HG02852 (cell line): ENCODE data around the gene MBD3.
"Not testable (repeated sequence)": the region's sequence is repeated elsewhere in the genome, so short reads cannot be mapped to it uniquely, and the experiment has no call there.

Experiments used
- ATAC-seq: cut with Tn5 transposase; IDR thresholded peaks from one replicate; pipeline ENCODE4 v1.9.1; 2021; ENCODE audit warnings: mild to moderate bottlenecking, moderate library complexity; ENCODE audit not compliant: unreplicated experiment

The MBD3 gene

DNA sequence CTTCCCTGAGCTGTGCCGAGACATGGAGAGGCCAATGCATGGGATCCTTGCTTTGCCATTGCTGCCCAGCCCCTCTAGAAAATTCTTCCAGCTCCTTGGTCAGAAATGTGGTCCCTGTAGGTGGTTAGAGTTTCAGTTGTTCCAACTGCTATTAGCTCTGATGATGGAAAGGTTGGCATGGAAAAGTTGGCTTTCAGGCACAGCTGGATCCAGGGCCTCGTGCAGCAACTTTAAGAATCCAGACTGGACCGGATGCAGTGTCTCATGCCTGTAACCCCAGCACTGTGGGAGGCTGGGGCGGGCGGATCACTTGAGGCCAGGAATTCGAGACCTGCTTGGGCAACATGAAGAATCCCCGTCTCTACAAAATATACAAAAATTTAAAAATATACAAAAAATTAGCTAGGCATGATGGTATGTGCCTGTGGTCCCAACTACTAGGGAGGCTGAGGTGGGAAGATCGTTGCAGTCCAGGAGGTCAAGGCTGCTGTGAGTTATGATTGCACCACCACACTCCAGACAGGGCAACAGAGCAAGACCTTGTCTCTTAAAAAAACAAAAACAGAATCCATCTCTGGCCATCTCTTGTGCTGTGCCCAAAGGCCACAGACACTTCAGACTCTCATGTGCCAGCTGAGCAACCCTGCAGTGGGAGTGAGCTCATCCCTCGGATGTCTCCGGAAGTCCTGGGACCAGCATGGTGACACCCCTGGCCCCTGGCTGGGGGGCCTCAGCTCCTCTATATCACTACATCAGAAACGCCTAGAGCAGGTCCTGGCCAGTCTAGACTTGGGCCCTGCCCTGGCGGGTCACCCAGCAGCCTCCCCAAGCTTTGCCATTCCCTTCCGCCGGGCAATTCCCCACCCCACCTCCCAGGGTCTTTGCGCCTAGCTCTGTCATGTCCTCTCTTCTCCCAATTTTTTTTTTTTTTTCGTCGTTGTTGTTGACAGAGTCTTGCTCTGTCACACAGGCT lies 41.3 kb downstream of the MBD3 start:
- no peak for ATAC-seq

DNA sequence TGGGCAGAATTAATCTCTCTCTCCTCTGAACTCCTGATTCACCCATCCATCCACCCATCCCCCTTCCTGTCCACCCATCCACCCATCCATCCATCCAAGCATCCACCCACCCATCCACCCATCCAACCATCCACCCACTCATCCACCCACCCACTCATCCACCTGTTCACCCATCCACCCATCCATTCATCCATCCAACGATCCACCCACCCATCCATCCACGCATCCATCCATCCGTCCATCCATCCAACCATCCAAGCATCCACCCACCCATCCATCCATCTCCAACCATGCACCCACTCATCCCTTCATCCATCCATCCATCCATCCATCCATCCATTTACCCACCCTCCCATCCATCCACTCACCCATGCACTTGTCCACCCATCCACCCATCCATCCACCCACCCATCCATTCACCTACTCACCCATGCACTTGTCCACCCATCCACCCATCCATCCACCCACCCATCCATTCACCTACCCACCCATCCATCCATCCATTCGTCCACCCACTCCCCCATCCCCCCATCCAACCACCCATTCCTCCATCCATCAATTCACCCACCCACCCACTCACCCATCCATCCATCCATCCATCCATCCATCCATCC lies 43.2 kb downstream of the MBD3 start:
- no peak for ATAC-seq

DNA sequence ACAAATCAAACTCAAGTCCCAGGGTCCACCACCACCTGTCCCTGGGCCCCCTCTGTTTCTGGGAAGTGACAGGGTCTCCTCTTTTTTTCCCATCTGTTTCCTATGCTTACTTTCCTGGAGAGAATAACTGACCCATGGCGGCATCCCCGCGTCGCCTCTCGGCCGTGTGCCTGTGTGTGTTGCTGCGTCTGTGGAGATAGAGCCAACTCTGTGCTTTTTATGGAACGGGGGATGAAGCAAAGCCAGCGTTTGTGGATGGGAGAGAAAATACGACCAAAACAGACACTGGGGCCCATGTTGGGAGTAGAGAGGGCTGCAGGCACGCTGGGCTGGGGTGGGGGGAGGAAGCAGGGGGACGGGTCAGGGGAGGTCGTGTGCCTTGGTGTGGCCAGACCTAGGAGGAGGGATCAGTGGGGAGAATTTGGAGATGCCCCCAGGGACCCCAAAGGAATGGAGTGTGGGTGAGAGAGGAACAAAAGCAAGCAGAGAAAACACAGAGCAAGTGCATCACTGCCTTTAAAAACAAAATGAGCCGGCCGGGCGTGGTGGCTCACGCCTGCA lies 52.2 kb downstream of the MBD3 start:
- ATAC-seq, result no peak

DNA sequence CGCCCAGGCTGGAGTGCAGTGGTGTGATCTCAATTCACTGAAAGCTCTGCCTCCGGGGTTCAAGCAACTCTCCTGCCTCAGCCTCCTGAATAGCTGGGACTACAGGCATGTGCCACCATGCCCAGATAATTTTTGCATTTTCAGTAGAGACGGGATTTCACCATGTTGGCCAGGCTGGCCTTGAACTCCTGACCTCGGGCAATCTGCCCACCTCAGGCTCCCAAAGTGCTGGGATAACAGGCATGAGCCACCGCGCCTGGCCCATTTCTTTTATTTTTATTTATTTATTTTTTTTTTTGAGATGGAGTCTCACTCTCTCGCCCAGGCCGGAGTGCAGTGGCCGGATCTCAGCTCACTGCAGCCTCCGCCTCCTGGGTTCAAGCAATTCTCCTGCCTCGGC lies 52.9 kb downstream of the MBD3 start:
- ATAC-seq, result not testable (repeated sequence)

DNA sequence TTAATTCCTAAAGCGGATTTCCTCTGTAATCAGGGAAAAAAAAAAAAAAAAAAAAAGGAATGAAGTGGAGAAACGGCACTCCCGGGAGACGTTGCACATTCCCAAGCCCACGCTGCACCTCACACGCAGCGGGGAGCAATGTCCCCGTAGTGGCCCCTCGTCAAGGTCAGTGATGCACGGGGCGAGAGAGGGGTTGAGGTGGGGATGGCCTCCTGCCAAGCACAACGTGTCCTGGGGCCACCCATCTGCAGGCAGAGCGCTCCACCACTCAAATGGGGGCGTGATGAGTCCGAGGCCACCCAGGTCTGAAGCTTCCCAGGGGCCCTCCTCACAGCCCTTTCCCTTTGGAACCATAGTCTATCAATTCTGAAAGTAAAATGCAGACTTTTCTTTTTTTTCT lies 53.7 kb downstream of the MBD3 start:
- no peak for ATAC-seq

DNA sequence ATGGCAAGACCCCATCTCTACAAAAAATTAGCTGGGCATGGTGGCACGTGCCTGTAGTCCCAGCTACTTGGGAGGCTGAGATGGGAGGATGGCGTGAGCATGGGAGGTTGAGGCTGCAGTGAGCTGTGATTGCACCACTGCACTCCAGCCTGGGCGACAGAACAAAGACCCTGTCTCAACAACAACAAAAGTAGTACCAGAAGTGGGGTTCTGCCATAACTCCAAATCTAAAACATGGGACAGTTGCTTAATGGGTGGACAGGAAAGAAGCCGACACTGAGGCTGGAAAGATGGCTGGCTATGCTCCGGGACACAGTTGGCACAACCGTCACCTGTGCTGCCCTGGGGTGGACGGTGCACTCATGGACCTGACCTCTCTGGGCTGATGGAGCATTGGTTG lies 57.0 kb downstream of the MBD3 start:
- not testable (repeated sequence) for ATAC-seq

DNA sequence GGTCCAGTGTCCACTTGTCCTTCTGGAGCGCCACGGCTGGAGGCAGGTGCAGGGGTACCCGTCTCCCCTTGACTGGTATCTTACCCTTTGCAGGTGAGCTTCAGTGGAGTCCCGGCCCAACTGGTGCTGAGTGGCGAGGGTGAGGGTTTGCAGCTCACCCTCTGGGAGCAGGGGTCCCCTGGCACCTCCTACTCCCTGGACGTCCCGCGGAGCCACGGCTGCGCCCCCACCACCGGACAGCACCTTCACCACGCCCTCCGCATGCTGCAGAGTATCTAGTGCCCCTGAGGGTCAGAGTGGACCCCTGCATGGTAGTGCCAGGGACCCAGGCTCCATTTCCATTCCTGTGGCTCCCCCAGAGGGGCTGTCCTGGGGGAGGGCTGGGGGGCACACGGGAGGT lies 57.7 kb downstream of the MBD3 start:
- ATAC-seq, result no peak

DNA sequence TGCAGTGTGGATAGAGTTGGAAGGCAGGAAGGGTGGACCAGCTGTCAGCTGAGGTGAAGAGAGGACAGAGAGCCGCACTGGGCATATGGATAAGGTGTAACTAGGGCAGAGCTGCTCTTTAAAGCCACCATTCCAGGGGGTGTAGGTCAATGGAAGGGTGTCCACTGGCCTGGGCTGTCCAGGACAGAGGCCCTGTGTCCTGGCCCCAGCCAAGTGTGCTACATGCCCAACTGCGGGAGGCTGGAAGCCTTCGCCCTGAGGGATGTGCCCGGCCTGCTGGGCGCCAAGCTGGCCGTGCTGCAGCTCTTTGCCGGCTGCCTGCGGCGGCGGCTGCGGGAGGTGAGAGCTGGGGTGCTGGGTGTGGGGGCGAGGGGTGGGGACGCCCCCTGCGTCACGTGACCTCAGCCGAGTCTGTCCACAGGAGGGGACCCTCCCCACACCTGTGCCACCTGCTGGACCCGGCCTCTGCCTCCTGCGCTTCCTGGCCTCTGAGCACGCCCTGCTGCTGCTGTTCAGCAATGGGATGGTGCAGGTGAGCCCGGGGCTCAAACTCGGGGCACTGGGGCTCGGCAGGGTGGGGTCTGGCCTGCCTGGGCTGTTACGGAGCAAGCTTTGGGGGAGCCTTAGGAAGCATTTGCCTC lies 59.0 kb downstream of the MBD3 start:
- ATAC-seq, result no peak

DNA sequence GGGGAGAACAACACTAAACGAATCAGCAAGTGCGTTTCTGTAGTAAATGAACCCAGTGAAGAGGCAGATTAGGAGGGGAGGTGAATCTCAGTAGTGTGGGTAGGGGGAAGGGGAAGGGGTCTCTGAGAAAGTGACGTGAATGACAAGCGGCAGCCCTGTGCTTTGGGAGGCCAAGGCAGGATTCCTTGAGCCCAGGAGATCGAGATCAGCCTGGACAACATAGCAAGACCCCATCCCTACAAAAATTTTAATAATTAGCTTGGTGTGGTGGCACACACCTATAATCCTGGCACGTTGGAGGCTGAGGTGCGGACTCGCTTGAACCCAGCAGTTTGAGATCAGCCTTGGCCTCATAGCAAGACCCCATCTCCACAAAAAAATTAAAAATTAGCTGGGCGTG lies 60.7 kb downstream of the MBD3 start:
- ATAC-seq, result no peak

DNA sequence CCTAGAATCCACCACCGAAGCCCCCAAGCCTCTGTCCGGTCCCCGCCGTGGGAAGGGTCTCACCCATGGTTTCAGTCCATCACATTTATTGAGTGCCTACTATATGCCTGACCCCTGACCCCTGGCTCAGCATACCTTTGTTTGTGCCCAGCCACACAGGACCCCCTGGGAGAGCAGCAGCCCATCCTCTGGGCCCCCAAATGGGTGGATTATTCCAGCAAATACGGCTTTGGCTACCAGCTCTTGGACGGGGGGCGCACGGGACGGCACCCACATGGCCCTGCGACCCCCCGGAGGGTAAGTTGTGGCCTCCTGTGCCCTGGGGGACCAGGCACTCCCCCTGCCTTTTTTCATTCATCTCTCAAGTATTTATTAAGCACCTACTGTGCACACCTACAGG lies 61.1 kb downstream of the MBD3 start:
- ATAC-seq, result no peak

DNA sequence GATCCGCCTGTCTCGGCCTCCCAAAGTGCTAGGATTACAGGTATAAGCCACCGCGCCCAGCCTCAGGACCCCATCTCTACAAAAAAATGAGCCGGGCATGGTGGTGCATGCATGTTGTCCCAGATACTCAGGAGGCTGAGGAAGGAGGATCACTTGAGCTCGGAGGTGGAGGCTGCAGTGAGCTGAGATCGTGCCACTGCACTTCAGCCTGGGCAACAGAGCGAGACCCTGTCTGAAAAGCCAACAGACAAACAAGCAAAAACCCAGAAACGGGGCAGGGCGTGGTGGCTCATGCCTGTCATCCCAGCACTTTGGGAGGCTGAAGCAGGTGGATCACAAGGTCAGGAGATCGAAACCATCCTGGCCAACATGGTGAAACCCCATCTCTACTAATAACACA lies 61.8 kb downstream of the MBD3 start:
- not testable (repeated sequence) for ATAC-seq

DNA sequence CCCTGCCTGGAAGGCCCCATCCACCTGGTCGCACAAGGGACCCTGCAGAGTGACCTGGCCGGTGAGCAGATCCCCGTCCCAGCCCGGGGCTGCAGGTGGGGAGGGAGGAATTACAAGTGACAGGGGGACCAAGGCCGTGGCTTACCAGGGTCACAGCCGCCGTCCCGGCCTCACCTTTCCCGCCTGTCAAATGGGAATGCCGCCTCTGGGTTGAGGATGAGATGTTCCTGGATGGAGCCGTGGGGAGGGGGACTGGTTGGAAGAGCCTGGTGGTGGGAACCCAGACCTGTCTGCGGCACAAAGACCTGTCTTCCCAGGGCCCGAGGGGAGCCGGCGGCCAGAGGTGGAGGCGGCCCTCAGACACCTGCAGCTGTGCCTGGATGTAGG lies 63.2 kb downstream of the MBD3 start:
- no peak for ATAC-seq

DNA sequence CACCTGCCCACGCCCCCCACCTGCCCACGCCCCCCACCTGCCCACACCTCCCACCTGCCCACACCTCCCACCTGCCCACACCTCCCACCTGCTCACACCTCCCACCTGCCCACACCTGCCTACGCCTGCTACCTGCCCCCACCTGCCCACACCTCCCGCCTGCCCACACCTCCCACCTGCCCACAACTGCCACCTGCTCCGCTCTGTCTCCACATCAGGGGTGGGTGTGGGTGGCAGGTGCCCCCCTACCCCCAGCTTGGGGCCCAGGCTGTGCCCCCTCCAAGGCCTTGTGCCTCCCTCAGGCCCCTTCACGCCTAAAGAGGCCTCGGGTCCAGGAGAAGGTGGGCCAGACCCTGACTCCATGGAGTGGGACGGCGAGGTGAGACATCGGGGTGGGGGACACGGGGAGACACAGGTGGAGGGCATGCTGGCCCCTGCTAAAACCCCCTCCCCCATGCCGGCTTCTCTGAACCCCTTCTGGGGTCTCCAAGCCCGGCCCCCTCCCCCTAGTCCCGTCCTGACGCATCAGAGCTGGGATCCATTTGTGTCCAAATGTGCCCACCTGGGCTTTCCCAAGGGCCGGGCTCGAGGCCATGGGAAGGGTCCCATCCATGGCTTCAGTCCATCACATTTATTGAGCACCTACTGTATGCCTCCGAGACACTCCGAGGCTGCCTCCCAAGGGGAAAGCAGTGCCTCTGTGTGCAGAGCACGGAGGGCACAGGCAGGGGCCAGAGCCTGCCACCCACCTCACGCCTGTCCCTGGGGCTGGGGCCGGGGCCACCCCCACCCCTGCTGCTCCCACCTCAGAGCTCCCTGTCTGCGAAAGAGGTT lies 63.9 kb downstream of the MBD3 start:
- no peak for ATAC-seq

DNA sequence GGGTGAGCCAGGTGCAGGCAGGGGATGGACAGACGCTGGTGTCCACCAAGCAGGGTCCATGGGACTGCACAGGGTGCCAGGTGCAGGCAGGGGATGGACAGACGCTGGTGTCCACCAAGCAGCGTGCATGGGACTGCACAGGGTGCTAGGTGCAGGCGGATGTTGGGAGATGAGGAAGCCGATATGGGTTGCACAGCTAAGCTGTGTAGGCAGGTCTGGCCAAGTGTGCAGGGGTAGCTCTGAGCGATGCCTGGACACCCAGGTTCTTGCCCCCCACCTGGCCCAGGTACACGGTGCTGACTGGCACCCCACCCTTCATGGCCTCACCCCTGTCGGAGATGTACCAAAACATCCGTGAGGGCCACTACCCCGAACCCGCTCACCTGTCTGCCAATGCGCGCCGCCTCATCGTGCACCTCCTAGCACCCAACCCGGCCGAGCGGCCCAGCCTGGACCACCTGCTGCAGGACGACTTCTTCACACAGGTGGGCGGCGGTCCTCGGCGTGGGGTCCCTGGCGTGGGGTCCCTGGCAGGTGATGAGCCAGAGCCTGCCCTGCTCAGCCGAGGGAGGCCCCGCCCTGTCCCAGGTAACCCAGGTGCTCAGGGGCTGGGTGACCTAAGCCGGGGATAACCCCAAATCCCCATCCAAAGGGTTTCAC lies 64.9 kb downstream of the MBD3 start:
- ATAC-seq, result no peak

DNA sequence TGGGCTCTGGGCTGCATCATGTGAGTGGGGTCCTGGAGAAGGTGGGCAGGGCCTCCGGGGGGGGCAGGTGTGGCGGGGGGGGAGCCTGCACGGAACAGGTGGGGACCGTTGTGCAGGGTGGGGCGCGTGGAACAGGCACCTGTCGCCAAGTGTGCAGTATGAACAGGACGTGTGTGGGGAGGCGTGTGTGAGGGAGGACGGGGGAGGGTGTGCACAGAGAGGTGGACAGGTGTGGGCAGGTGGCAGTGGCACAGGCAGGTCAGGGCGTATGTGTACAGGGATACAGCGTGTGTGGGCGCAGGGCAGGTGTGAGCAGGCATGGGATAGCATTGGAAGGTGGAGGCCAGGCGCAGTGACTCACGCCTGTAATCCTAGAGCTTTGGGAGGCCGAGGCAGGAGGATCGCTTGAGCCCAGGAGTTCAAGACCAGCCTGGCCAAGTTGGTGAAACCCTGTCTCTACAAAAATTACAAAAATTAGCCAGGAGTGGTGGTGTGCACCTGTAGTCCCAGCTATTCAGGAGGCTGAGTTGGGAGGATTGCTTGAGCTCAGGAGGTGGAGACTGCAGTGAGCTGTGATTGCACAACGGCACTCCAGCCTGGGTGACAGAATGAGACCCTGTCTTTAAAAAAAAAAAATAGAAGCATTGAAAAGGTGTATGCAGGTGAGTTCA lies 65.6 kb downstream of the MBD3 start:
- ATAC-seq, result no peak

DNA sequence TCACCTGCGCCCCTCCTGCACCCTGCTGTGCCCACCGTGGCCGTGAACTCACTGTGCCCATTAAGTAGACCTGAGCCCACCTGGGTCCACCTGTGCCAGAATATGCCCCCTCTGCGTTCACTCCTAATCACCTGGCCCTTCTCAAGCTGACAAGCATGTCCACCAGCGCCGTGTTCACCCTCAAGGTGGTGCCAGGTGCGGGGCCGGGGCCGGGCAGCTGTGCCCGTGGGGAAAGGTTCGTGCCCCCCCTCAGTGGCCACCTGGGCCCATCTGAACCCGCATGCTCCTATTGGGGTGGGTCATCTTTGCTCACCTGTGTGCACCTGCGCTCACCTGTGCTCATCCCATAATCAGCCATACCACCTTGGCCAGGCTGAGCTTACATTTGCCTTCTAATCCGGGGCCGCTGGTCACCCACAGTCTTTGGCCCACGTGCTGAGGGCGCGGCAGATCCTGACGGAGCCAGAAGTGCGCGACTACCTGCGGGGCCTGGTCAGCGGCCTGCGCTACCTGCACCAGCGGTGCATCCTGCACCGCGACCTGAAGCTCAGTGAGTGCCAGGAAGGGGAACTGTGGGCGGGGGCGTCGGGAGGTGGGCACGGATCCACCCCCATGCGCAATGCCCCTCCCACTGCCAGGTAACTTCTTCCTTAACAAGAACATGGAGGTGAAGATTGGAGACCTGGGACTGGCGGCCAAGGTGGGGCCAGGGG lies 66.4 kb downstream of the MBD3 start:
- no peak for ATAC-seq

DNA sequence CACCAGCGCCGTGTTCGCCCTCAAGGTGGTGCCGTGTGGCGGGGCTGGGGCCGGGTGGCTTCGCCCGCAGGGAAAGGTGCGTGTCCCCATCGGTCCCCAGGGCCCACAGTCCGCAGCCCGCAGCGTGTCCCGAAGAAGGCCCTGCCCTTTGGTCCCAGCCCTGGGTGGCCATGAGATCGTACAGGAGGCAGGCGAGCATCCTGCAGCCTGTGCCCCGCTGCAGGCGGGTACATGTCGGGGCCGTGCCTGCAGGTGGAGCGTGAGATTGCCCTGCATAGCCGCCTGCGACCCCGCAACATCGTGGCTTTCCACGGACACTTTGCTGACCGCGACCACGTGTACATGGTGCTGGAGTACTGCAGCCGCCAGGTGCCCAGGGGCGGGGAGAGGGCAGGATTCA lies 67.3 kb downstream of the MBD3 start:
- ATAC-seq, result no peak

DNA sequence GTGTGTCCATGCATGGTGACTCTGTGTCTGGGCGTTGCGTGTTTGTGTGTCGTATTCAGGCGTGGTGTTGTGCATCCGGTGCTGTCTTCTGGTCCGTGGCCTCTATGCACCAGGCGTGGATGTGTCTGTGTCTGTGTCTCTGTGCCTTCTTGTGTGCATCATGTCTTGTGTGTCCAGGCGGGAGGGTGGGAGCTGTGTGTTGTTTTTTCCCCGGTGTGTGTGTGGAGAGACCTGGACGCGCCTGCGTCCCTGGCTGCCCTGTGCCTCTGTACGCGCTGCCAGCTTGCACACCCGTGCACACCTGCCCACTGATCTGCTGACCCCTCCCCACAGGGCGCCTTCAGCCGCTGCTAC lies 67.7 kb downstream of the MBD3 start:
- no peak for ATAC-seq

DNA sequence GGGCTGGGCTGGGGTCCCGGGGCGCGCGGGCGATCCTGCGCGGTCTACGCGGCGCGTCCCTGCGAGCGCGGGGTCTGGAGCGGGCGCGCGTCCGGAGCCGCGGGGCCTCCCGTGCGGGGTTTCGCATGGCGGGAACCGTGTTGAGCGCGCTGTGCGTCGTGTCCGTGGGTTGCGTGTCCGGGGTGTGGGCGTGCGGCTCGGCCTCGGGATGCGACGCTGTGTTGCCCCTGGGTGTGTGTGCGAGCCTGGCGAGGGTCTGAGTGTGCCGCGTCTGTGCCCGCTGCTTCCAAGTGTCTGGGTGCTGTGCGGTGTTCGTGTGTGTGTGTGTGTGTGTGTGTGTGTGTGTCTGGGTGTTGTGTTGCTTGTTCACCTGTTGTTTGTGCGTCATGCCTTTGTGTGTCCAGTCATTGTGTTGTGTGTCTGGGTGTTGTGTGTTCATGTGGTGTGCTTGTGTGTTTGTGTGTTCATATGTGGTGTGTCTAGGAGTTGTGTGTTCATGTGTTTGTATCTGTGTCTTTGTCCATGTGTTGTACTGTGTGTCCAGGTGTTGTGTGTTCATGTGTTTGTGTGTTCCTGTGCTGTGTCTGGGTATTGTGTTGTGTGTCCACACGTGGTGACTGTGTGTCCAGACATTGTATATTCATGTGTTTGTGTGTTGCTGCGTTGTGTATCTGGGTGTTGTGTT lies 68.2 kb downstream of the MBD3 start:
- ATAC-seq, result no peak
